GM18868 (cell line): ENCODE results near the gene TRIM14.
"Not testable (repeated sequence)": the region's sequence is repeated elsewhere in the genome, so short reads cannot be mapped to it uniquely, and the experiment has no call there.

Experiments used
- ATAC-seq: cut with Tn5 transposase; IDR thresholded peaks from one replicate; pipeline ENCODE4 v1.9.1; 2021; ENCODE audit warnings: mild to moderate bottlenecking, moderate library complexity; ENCODE audit not compliant: unreplicated experiment

TRIM14 gene

DNA sequence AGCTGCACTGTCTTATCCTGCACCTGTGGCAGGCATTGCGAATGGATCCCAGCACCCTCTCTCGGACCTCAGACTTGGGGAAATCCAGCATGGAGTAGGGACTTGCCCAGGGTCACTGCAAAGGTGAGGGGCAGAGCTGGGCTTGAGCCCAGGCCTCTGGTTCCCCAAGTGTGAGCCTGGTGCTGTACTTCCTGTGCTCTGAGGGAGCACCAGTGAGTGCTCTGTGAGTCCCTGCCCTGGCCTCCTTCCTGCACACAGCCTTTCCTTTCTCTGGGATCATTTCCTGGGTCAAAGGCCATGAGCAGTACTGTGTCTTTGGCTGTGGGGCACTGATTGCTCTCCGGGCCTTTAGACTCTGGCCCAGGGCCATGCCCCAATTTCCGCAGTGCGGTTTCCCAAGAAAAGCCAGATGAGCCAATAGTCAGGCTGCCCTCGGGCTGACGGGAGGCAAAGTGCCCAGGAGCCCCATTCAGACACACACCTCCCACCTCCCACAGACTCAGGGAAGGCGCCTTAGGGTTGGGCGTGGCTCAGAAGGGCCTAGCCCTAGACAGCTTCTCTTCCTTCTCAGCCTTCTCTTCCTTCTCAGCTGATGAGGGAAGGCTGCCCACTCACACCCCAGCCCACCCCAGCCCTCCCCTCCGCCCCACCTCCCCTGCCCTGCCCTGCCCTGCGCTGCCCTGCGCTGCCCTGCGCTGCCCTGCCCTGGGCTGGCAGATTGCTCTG lies 23.3 kb upstream of the TRIM14 start:
- no peak for ATAC-seq

DNA sequence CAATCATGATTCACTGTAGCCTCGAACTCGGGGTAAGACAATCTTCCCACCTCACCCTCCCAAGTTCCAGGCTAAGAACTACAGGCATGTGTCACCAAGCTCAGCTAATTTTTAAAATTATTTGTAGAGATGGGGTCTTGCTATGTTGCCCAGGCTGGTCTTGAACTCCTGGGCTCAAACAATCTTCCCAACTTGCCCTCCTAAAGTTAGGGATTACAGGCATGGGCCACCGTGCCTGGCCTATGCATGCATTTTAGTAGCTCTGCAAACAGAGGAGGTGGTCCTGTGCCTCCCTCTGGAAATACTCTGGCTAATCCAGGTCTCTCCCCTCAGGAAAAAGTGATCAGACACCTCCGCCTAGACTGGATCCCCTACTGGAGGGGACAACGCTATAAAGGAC lies 21.5 kb upstream of the TRIM14 start:
- no peak for ATAC-seq

DNA sequence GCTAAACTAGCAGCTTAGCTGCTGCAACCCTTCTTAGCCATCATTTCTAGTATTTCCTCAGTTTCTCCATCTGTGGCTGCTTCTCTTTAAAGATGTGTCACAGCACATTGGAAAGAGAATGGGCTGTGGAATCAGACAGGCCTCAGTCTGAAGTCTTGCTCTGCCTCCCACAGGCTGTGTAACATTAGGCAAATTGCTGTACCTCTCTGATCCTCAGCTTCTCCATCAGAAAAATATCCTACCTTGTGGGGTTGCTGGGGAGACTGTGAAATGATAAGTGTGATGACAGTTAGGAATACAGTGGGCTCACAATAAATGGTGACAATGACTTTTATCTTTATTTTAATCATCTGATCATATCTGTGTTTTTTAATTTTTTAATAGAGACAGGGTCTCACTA lies 17.5 kb upstream of the TRIM14 start:
- no peak for ATAC-seq

DNA sequence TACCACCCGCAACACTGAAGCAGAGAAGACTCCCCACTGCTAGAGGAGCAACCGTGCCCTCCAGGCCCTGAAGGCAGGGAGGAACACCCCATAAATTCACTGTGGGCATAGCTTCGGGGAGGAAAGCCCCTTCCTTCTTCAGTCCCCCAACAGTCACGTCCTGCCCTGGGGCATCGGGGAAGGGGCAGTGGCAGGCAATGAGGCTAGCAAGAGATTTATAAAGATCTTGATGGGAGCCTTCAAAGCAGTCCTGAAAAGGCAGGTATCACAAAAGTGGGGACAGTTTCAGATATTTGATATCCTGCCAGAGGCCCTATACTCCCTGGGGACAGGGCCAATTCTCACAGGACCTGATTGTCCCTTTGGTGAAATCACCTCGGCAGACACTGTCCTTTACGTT lies 16.9 kb upstream of the TRIM14 start:
- ATAC-seq, result no peak

DNA sequence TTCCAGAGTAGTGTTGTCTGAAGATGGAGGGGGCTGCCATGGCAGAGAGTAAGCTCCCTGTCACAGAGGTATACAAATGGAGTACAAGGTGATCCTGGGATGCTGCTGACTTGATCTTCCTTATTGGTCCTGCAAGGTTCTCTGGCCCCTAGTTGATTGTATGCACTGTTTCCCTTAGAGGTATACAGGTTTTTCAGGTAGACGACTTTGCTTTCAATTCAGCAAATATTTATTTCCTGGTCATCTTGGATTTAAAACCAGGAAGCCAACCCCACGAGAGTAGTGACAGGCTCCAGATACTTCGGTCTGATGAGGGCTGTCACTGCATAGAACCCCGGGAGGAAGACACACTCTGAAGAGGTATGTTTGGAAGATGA lies 16.5 kb upstream of the TRIM14 start:
- ATAC-seq, result no peak

DNA sequence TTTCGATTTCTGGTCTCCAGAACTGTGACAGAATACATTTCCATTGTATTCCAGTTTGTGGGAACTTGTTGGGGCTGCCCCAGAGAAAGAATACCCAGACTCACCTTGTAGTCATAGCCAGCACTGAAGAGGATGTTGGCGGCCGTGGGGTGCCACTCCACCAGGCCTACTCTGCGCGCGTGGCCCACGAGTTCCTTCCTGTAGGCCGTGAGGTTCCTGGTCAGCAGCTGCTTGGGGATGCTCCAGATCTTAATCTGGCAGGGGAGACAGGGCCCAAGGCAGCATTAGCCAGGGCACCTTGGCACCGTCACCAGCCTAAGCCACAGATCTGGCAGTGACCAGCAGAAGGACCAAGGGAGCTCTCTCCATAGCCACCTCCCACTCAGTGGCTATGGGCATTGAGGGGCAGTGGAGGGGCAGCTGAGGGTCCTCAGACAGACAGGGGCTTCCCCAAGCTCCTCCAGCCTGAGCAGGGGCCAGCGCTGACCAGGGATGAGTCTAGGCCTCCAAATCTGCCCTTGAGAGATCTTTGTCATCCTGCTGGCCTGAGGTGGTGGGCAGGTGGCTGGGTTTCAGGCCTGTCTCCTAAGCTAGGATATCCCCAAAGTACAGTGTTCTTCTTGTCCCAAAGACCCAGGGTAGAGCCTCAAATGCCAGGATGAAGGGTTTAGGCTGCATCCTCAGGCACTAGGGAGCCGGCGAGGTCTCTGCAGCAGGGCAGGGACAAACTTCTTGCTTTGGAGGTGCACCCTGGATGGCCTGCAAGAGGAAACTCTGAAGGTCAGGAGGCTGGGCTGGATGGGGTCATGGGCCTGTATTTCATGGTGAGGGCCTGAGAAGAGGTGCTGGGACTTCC lies 15.9 kb upstream of the TRIM14 start:
- ATAC-seq, result no peak

DNA sequence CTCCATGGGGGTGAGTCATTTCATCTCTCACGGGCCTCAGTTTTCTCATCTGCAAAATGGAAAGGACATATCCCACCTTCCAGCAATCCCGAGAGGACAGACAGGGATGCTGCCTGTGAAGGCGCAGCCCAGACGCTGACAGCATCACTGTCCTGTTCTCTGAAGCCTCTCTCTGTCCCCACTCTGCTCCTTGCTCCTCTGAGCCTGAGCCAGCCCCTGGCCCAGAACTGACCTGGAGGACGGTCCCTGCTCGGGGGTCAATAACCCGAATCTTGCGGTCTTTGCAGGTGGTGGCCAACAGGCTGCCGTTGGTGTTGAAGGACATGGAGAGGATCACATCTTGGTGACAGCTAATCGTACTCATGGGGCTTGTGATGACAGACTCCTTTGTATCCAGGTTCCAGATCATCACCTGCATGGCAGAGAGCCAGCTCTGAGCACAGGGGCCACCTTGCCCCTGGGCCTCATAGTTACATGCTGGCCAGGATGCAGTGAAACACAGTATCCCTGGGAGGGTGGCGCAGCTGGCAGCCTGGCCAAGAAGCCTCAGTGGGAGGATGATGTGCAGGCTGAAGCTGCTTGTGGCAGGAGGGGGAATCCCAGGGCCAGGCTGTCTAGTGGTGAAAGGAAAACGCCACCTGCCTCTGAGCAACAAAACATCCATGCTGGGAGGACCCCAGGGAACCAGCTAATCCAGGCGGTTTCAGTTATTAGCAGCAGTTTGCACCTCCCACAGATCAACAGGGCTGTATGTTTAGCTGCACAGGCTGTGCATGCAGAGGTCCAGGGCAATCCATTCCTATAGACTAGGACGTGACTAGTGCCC lies 14.0 kb upstream of the TRIM14 start:
- ATAC-seq, result no peak

DNA sequence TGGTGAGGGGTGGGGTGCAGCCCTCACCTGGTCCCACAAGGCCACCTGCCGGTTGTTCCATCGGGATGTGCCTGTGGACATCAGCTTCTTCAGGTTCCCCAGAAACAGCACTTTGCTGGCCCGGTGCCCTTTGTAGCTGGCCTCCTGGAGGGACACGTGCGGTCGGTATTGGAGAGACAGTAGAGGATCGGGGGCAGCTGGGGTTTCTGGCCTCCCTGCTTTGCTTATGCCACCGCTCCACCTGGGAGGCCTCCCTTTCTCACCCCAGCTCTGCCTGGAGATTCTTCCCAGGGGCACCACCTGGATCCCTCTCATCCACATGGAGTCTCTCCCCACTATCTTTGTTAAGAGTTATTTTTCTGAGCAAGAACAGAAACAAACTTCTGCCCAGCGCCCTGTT lies 13.1 kb upstream of the TRIM14 start:
- ATAC-seq, result no peak

DNA sequence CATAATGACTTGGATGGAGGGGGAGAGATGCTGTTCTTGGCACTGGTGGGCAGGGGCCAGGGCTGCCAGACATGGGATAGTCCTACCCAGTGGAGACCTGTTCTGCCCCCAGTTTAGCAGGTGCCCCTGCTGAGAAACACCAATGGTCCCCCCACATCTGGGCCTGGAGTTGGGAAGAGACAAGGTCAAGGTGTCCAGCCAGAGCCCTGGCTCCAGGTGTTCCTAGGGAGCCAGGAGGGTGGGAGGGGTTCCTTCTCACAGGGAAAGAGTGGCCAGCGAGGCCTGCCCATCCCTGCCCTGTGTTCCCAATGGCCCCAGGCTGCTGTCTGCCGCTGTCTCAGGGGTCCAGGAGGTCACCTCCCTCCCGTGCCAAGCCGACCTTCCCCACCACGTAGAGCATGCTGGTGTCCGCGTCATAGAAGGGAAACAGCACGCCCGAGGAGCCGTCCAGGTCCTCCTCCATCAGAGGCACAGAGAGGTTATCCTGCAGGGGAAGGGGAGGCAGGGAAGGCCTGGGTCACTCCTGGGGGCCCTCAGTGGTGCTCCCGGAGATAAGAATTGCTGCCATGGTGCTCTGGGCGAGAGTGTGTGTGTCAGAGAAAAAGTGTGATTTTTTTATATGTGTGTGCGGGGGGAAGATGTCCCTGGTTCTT lies 11.7 kb upstream of the TRIM14 start:
- no peak for ATAC-seq

DNA sequence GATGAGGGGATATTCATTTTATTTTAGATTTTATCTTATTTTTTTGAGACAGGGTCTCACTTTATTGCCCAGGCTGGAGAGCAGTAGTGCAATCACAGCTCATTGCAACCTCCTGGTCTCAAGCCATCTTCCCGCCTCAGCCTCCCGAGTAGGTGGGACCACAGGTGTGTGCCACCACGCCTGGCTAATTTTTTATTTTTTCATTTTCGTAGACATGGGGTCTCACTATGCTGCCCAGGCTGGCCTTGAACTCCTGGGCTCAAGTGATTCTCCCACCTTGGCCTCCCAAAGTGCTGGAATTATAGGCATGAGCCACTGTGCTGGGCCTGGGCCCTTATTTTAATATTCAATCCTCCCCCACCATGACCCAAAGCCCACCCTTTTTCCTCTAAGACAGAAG lies 11.0 kb upstream of the TRIM14 start:
- not testable (repeated sequence) for ATAC-seq

DNA sequence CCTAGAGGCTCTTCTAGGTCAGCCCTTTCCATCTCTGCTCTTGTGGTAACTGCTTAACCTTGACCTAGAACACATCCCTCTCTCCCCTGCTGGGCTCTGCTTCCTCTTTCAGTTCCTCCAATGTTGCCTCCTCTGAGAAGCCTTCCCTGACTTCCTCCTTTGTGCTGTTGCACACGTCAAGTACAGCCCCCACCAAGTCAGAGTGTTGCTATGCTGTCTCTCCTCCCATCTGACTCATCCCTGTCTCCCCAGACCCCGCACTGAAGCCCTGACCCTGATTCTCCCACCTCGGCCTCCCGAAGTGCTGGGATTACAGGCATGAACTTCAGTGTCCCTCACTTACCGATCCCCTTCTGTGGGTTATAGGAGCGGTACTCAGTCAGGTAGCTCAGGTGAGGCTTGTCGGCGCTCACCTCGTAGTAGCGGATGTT lies 10.4 kb upstream of the TRIM14 start:
- ATAC-seq, result peak; percentile 76

DNA sequence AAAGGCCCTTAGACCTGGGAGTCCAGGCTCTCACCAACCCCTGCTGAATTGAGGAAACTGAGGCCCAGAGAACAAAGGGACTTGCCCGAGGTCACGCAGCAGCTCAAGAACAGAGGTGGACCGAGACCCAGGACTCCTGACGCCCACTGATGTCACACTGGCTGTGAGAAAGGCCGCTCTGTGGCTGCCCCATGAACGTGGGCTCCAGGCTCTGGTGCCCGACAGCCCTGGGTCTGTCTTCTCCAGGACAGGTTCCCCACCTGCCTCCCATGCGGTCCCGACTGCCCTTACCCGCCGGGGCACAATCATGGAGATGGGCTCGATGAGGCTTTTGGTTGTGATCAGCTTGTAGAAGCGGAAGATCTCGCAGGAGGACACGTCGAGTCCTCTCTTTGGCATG lies 9.3 kb upstream of the TRIM14 start:
- ATAC-seq, result no peak

DNA sequence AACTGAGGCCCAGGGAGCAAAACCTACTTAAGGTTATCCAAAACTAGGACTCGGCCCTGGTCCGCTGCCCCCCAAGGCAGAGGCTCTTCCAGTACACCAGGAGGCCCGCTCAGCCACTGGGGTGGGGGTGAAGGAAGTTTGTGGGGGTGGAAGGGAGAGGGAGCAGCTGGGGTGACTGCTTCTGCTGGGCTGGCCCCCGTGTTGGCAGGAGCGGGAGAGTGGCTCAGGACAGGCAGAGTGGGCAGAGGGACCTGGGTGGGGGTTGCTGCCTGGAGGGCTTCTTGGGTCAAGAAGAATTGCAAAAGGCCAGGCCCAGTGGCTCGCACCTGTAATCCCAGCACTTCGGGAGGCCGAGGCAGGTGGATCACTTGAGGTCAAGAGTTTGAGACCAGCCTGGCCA lies 8.2 kb upstream of the TRIM14 start:
- no peak for ATAC-seq

DNA sequence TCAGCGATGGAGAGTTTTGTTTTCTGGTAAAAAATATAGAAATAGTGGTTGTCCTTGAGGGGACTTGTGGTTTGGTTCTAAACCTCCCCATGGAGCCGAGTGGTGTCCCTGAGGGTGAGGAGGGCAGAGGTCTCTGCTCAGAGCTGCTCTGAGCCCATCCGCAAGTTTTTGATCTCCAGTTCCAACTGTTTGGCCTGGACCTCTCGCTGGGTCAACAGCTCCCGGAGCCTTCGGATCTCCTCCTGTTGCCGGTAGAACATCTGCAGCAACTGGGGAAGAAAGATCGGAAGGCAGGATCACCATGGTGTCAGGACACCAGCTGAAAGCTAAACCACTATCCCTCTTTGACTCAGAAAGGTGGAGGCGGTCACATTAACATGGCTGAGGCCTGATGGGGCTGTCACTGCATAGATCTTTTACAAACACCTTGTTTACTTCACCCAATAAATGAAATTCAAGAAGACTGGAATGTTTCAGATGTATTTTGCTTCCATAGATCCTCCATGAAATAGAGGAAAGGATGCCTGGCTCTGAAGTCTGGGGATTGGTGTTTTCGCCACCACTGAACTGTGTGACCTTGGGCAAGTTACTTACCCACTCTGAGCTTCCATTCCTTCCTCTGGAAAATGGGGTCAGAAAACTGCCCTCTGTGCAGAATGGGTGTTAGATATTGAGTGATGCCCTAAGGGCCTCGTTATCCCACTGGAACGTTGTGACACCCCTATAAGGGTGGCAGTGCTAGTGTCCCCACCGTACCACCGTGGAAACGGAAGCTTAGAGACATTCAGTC lies 5.8 kb upstream of the TRIM14 start:
- ATAC-seq, result no peak

DNA sequence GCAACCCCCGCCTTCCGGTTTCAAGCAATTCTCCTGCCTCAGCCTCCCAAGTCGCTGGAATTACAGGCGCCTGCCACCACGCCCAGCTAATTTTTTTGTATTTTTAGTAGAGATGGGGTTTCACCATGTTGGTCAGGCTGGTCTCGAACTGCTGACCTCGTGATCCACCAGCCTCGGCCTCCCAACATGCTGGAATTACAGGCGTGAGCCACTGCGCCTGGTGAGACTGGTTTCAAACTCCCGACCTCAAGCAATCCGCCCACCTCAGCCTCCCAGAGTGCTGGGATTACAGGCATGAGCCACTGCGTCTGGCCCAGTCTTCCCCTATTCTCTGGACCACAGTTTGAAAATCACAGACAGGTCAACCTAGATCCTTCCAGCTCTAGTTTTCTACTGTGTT lies 5.1 kb upstream of the TRIM14 start:
- not testable (repeated sequence) for ATAC-seq

DNA sequence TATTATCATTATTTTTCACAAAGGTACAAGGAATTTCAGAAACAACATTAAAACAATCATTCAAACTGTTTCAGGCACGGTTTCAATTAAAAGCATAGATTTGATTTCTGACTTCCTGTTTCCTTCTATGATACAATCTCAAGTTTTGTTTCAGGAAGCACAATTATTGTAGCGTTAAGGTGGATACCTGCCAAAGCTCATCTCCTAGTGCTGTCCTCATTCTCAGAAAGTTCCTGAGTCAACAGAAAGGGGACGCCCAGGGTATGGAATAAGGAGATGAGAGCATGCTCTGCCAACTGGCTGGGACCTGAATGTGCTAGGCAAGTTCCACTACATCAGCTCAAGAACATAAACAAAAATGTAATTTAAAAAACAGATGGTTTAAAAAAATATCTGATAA lies 2.0 kb upstream of the TRIM14 start:
- ATAC-seq, result no peak

DNA sequence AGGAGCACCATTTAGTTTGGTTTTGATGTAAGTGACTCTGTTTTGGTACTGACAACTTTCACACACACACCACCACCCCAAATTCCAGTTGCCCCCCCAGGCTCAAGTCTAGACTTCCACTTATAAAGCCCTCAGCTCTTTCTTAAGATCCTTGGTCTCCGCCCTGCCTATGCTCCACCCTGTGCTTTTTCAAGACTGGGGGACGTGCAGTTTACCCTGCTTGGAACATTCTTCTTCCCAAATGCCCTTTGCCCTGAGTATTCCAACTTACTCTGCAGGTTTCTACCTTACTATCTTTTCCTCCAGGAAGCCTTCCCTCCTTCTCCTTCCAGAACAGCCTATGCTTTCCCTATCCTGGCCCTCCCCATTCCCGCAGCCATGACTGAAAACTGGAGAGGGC lies 1.5 kb upstream of the TRIM14 start:
- ATAC-seq, result no peak

DNA sequence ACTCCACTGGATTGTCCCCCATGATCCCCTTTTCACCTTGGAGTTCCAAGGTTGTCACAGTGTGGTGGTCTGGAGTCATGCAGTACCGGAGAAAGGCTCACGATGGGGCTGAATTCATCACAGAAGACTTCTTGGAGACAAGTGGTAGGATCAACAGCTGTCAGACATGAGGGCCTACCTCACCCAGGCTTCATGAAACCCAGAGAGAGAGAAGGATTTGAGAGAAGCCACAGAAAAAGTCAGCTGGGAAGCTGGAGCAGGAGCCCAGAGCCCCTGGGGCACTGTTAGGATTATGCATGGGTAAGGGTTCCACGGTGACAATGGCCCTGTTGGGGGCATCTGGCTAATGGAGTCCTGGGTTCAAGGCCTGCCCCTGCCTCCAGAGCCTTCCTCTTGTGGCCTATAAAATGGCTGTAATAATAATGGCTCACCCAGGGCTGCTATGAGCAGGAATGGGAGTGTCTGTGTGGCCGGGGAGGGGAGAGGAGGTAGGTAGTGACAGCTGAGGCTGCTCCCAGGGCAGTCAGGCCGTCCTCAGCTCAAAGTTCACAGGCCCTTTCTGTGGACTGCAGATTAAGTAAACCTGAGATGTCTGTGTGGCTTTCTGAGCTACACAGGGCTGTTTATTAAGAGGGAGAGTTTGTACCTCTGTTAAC lies 910 bp downstream of the TRIM14 start:
- peak; percentile 56 for ATAC-seq

DNA sequence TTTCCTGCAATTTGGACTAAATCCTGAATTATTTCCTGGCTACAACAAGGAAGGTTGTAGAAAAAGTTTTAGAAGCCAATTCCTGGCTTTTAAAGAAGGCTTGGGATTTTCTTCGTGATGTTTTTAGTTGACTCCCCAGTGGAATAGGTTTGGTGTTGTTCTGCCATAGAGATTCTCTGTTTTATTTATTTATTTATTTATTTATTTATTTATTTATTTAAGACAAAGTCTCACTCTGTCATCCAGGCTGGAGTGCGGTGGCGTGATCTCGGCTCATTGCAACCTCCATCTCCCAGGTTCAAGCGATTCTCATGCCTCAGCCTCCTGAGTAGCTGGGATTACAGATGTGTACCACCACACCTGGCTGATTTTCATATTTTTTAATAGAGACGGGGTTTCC lies 1.9 kb downstream of the TRIM14 start:
- not testable (repeated sequence) for ATAC-seq

DNA sequence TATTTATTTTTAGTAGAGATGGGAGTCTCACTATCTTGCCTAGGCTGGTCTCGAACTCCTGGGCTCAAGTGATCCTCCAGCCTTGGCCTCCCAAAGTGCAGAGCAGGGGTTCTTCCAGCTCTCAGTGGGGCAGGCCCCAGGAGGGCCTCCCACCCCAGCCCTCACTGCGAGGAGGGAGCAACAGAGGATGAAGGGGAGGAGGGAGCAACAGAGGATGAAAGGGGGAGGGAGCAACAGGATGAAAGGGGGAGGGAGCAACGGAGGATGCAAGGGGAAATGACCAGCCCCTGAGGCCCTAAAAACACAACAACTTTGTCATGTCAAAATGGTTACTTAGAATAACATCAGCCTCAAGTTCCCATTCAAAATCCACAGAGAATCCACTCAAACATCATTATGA lies 10.0 kb downstream of the TRIM14 start:
- no peak for ATAC-seq
